Measurements from ENCODE around the gene DDX1. TPM values are rescaled to one million over a fixed set of nuclear protein-coding genes. Genes with fewer than 3 reads are reported as not detected.

Gene DDX1
- total RNA-seq, 2 donors from 2014 or later: 39.0 to 50.7 TPM

- no peaks in the 10 kb centered on the region for H3K4me1 ChIP-seq (replicated peaks)
- no peak for DNase-seq (ENCODE audit: low spot score)
- H3K27ac ChIP-seq: no peak overlapping the region
- H3K4me3 ChIP-seq: no peak overlapping the region
- no peaks in the 10 kb centered on the region for H3K27me3 ChIP-seq (replicated peaks; ENCODE audit: insufficient read depth)
- WGBS: 78% methylated on average over 2 of the region's 2 CpGs
- intact Hi-C loops (cut with DNase I): no loop called here
- H3K9me3 ChIP-seq: no peaks in the 10 kb centered on the region
- no peak for TF ChIP-seq POLR2AphosphoS5 (IDR thresholded peaks at IDR 0.05)
- TF ChIP-seq CTCF (IDR thresholded peaks at IDR 0.05): no peak
- TF ChIP-seq POLR2A (IDR thresholded peaks at IDR 0.05): no peak
- no peaks in the 10 kb centered on the region for H3K36me3 ChIP-seq
Observed at GRCh38 chr2:15670981-15671380, 79.3 kb downstream of the DDX1 start.

GRCh38 chr2:15671409-15671808, 79.7 kb downstream of the DDX1 start:
- TF ChIP-seq CTCF (IDR thresholded peaks at IDR 0.05) (no peak), POLR2A (IDR thresholded peaks at IDR 0.05) (no peak), POLR2AphosphoS5 (IDR thresholded peaks at IDR 0.05) (no peak)
- no peak for DNase-seq (ENCODE audit: low spot score)
- H3K27me3 ChIP-seq (replicated peaks; ENCODE audit: insufficient read depth): no peaks in the 10 kb centered on the region

GRCh38 chr2:15671842-15672815, 80.5 kb downstream of the DDX1 start:
- H3K4me1 ChIP-seq (replicated peaks): no peaks in the 10 kb centered on the region
- intact Hi-C loops (cut with DNase I): no loop called here
- no peak overlapping the region for H3K4me3 ChIP-seq
- 96% methylated on average over 9 of the region's 9 CpGs for WGBS
- H3K9me3 ChIP-seq: no peaks in the 10 kb centered on the region
- no peak for TF ChIP-seq CTCF (IDR thresholded peaks at IDR 0.05)
- TF ChIP-seq POLR2AphosphoS5 (IDR thresholded peaks at IDR 0.05): no peak
- TF ChIP-seq POLR2A (IDR thresholded peaks at IDR 0.05): no peak
- H3K36me3 ChIP-seq: no peaks in the 10 kb centered on the region
- H3K27me3 ChIP-seq (replicated peaks; ENCODE audit: insufficient read depth): no peaks in the 10 kb centered on the region
- DNase-seq (ENCODE audit: low spot score): no peak
- H3K27ac ChIP-seq: no peak overlapping the region

More at GRCh38 chr2:15671409-15671808, 79.7 kb downstream of the DDX1 start:
- no peak overlapping the region for H3K4me3 ChIP-seq
- no peaks in the 10 kb centered on the region for H3K9me3 ChIP-seq
- no peaks in the 10 kb centered on the region for H3K36me3 ChIP-seq
- intact Hi-C loops (cut with DNase I): no loop called here
- no peak overlapping the region for H3K27ac ChIP-seq
- H3K4me1 ChIP-seq (replicated peaks): no peaks in the 10 kb centered on the region

GRCh38 chr2:15672961-15673918, 81.6 kb downstream of the DDX1 start:
- Histone ChIP-seq H3K36me3 (no peaks in the 10 kb centered on the region), H3K27ac (no peak overlapping the region), H3K9me3 (no peaks in the 10 kb centered on the region), H3K27me3 (replicated peaks; ENCODE audit: insufficient read depth) (no peaks in the 10 kb centered on the region), H3K4me1 (replicated peaks) (no peaks in the 10 kb centered on the region), H3K4me3 (no peak overlapping the region)
- DNase-seq (ENCODE audit: low spot score): no peak
- intact Hi-C loops (cut with DNase I): no loop called here
- TF ChIP-seq POLR2A (IDR thresholded peaks at IDR 0.05) (no peak), POLR2AphosphoS5 (IDR thresholded peaks at IDR 0.05) (no peak), CTCF (IDR thresholded peaks at IDR 0.05) (no peak)
- WGBS: 76% methylated on average over 14 of the region's 14 CpGs
